Activated CD4-positive, alpha-beta T cell treated with anti-CD3 and anti-CD28 coated beads, Interleukin-2, Interleukin-6, amounts not matched to agents 100 ng/mL and 50 ng/mL, durations not matched to agents 16 hours and 8 hours (primary cell): ENCODE results near the gene RTN4RL1.
"Not testable (repeated sequence)": the region's sequence is repeated elsewhere in the genome, so short reads cannot be mapped to it uniquely, and the experiment has no call there.

Experiments used
- DNase-seq: peaks from one replicate; pipeline ENCODE4 v3.0.0-alpha.2; 2020

The RTN4RL1 gene

DNA sequence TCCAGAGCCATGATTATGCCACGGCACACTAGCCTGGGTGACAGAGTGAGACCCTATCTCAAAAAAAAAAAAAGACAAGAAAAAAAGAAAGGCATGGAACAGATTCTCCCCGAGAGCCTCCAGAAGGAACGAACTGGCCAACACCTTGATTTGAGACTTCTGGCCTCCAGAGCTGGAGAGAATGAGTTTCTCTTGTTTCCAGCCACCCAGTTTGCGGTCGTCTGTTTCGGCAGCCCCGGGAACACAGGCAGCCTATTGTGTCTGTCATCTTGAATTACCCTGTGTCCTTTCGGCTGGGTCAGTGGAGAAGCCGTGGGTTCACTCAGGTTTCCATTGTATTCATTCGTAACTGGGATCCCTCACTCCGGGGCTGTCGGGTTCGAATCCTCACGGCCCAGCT is 111.4 kb downstream of the RTN4RL1 start:
- DNase-seq = no peak

DNA sequence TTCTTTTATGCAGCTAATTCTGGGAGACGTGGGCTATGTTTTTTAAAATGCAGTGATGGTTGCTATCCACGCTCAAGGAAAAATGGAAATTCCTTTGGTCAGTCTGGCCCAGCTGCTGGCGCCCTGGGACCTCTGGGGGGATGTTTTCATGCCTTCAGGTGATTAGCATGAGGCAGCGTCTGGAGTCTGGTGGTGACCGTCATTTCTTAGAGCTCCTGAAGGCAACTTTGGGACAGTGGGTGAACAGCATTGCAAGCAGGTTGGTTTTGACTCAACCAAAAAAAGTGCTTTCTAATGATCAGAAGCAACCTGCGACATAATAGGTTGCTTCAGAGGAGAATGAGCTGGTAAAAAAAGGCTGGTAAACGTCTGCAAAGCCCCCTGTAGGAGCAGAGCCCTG is 113.0 kb downstream of the RTN4RL1 start:
- no peak for DNase-seq

DNA sequence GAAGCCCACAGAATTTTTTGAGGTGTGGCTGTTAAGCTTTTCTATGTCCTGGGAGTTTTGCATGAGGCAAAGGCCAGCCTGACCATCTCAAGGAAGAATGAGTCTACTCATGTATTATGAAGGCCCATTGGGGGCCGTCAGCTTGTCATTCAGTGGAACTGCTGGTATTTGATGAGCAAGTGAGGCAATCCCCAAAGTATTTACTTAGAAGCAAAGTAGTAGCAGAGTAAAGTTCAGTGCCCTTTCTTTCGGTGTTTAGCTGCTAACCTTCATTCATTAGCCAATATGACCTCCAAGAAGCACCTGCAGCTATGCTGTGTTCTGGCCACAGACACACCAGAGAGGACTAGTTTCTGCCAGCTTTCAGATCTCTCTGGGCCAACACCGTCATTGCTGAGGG is 115.1 kb downstream of the RTN4RL1 start:
- no peak for DNase-seq

DNA sequence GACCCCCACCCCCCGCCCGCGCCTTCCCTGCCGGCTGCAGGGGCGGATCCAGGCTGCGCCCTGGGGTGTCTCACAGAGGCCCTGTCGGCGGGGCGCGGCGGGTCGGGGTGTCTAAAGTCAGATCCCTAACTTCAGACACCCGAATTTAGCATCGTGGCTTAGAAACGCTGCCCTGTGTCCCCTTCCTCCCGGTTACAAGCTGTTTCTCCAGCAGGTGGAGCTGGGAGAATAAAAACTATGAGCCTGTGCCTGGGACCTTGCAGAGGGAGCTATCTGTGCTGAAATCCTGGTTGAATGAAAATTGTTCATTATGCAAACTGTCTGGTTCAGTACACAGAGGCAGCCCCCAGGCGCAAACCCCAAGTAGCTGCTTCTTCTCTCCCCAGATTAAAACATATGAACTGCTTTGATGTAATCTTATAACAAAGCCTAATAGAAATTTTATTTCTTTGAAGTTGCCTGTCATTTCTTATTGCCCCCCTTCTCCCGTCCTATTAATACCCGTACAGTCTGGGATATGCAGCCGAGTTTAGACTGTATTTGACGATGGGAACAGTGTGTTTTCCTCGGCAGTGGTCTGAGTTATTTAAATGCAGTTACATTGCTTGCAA is 116.3 kb downstream of the RTN4RL1 start:
- DNase-seq = peak; percentile 53

DNA sequence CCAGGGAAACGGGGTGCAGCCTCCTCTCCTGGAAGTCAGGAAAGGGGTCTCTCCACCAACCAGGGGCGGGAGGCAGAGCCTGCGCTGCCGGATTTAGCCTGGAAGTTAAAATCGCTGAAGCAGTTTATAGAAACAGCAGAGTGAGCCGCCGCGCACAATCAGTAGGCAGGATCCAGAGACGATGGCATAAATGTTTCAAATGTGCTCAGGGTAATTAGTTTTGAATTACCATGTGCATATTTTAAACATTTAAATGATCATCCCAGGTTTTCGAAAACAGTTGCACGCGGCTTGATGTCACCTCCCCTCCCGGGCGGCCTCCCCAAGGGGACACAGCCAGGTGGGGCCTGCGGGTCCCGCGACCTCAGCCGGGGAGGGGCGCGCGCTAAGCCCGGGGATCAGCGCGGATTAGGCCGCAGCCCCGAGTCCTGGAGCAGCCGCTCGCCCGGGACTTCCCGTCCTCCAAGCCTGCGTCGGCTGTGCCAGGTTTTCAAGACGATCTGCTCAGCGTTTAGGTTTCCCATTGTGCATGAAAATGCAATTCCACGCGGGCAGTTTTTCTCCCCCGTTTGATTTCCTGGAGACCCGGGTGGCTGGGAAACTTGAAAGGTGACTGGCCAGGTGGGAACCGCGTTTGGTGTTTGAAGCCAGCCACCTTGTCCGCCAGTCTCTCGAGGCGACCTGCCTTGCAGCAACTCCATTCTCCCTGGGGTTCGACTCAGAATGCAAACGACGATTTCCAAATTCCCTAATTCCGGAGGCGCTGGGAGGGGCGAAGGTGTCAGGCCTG is 117.0 kb downstream of the RTN4RL1 start:
- no peak for DNase-seq

DNA sequence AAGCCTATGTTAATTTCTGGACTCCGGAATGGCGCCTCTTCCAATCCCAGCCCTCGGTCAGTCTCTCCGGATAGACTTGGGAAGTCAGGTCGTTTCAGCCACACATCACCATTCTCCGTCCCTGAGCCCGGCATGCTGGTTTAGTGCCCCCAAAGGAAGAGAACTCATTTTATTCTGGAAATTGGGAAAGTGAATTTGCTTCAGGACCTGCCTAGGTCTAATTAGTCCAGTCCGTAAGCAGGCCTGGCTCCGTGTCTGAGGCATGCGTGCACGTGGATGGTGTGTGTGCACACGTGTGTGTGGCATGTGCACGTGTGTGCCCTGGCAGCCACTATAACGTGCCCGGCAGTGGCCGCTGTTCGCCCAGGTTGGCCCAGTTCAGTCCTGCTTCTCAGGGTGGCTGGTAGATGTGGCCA is 117.9 kb downstream of the RTN4RL1 start:
- no peak for DNase-seq

DNA sequence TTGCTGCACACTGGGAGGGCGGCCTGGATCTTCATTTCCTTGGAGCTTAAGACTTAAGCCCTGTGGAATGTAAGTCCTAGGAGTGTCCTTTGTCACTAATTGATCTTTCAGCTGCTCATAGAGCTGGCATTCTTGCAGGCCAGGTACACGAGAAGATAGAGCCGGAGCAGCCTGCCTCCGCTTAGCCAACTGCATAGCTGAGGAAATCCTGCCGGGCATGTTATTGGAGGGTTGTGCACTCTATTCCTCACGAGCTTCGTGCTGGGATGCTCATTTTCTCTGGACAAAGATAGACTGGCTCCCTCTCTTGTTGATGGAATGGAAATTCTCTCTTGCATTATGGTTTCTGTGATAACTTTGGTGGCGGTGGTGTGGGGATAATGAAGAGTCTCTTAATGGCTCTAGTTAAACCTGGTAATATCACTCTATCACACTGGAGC is 118.5 kb downstream of the RTN4RL1 start:
- no peak for DNase-seq

DNA sequence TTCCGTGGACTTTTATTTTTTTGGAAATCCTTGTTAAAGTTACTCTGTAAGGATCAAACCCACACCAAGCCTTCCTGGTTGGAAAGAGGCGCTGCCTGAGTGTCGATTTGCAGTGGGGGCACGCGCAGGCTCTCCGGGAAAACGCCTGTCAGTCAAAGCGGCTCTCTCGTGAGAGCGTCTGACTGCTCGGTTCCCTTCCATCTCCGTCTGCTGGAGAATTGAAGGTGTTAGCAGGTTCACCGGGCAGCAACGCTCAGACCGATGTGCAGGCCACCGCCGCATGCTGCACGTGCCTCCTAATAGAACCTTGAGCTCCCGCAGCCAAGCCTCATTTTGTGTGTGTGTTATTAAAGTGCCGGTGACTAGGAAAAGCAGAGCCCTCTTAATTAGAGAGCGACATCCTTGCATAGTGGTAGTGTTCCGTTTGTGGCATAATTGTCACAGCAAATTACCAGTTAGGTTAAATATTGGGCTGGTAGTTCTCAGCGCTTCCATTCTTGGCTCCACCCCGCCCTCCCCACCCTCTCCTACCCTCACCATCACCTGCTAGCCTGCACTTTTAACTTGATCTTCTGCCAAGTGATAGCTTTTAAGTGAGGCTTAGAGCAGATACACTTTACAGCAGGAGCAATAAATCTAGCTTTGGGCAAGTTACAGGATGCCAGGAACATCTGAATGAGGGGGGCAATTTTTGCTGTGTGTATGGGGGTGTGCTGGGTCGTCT is 119.8 kb downstream of the RTN4RL1 start:
- no peak for DNase-seq

DNA sequence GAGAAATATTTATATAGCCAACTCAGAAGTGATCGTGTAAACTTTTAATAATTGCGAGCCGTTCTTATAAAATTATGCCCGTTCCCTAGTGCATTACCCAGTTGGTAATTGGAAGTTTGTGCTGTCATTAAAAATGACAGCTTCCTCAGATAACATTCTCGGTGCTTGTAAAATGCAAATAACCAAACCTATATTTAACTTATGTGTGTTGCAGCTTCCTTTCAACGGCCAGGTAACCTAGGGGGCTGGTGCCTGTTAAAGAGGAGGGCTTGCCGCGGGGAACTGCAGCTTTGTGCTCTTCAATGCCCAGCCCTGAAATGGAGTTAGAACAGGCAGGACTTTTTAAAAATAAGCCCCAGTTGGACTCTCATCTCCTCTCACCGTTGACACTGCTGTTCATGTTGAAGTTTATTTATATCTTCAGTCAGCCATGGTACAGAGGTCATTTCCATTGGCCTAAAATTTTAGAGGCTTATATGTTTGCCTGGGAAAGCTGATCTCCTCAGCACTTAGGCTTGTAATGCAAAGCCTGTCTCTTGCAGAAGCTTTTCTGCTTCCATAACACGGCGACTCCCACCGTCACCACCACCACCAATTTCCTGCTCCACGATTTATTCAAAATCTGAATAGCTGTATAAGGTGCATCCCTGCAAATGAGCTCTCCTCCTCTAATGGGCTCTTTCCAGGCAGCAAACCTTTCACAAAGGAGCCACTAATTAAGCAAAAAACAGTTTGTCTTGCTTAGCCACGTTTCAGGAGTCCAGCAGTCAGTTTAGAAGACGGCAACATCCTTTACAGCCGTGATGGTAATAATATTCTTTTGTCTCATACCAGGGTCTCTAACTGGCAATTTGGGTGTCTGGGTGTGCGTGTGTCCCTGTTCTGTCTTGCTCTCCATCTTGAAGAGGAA is 120.6 kb downstream of the RTN4RL1 start:
- DNase-seq = no peak

DNA sequence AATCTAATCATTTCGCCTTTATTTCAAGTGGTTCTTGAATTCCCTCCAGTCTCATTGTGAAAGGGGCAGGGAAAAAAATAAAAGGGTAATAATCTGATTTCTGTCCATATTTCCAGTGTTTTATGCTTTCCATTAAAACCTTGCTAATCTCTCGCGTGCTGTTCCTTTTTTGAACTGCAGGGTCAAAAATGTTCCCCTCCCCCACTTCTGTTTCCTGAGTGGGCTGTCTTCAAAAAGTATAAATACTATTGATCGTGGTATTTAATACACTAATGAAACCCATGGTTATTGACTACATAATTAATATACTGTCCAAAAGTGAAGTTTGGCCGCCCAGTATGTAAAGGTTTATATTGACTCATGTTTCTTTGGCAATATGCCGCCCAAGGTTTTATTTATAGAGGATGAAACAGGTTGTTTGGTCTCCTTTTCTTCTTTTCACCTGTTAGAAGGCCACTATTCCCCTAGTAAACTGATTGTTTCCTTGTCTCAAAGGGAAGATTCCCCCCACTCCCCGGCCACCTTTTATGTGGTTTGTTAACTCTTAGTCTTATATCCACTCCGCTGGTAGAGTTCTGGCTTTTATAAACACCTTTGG is 125.6 kb downstream of the RTN4RL1 start:
- no peak for DNase-seq

DNA sequence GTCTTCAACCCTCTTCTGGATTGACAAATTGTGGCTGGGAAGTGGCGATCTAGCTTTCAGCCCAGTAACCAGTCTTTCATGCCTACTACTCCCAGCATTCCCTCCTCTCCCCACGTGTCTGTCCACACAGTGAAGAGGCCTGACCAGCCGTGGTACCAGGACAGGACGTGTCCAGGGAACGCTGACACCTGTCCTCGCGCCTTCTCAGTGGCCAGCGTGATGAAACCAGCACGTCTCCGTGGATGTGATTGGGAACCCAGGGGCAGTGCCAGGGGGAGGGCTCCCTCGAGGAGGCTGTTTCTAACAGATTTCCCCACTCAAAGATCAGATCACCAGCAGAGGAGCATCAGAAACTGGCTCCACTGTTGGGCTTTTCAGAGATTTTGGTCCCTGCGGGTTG is 126.3 kb downstream of the RTN4RL1 start:
- DNase-seq = no peak

DNA sequence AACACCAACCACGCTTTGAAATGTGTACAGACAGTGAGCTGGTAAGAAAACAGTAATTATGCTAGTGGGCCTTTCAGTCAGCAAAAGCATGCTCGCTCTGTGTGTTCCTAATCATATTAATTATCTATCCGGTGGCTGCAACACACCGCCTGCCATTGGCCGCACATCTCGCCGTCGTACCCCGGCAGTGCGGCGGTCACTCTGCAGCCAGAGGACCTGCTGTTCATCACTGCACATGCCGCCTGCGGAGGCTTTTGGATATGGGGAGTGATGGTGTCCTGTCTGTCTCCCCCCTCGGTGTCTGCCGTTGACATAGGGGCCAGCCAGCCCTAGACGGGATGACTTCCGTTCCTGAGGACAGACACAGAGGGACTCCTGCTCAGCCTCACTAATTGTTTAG is 126.8 kb downstream of the RTN4RL1 start:
- DNase-seq = no peak

DNA sequence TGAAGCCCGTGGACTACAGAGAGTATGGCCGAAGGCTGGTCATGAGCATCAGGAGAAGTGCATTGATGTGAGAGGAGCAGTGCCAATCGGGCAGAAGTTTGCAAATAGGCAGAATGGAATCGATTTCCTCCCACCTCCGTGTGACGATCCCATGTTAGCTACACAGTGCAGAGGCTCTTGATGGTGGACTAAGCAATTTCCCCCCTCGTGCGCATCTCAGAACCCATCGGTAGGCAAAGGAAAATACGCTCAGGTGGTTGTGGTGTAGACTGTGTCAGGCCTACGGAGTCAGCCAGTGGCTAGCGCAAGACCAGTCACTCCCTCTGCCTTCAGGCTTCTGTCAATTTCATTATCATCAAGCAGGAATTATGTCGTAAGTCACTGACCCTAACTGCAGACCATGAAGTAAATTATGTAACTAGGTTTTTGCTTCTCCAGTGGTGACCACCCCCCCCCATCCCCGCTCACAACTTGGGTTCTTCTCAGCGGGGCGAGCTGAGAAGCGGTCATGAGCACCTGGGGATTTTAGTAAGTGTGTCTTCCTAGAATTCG is 128.0 kb downstream of the RTN4RL1 start:
- DNase-seq = no peak

DNA sequence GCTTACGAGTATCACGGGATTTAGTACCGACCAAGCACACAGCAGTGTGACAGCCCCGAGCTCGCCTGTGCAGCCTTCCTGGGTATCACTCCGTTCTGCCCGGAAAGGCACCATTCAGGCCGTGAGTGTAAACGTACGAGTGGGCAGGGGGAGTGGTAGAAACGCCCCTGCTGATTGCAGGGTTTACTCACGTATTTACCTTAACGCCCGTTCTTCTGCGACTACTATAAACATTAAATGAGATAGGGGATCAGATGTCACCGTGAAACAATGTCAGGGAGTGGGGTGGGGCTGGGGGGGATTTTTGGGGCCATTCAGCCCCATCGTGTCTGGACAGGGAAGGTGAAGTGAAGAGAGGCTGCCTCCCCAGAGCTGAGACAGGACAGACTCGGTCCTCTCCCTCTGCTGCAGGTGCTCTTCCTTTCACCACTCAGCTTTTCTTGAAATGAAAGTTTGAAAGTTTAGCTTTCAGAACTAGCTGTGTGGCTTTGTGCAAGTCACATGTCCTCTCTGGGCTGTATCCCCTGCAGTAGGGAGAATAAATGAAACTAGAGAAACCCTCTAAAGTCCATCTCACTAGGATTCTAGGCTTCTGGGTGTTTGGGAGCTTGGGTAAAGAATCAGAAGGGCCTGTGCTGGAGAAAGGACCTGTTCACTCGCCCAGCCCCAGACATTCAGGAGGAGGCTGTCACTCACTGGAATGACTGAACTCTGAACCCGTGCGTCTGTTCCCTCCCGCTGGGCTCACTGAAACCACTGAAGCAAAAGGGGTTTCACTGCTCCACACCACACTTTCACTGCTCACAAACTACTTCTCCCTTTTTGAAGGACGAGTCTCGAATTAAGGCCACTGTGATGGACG is 128.7 kb downstream of the RTN4RL1 start:
- no peak for DNase-seq

DNA sequence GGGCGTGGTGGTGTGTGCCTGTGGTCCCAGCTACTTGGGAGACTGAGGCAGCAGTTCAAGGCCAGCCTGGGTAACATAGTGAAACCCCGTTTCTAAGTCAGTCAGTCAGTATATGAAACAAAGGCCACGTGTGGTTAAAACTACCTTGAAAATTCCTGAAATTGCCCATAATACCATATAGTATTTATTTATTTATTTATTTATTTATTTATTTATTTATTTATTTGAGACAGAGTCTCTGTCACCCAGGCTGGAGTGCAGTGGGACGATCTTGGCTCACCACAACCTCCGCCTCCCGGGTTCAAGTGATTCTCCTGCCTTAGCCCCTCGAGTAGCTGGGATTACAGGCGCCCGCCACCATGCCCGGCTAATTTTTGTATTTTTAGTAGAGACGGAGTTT is 129.7 kb downstream of the RTN4RL1 start:
- not testable (repeated sequence) for DNase-seq

DNA sequence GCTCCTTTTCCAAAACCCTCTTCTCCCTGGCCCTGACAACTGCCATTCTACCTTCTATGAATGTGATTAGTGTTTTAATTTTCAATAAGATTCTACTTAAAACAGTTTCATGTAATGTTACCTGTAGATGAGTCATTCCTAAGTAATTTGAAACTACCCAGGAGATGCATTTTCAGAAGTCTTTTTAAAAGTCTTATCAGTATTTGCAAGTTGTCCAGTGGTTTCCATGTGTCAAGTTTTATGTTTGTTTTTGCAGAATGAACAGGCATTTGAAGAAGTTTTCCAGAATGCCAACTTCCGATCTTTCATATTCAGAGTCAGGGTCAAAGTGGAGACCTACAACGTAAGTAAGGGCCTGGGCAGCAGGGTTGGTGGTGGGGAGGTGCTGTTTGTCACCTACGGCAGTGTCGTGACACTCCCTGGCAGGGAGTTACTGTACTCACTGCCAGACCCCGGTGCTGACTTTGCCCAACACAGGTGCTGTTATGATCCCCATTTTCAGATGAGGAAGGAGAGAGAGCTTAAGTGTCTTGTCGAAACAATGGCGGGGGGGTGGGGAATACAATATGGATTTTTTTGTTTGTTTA is 130.3 kb downstream of the RTN4RL1 start:
- no peak for DNase-seq

DNA sequence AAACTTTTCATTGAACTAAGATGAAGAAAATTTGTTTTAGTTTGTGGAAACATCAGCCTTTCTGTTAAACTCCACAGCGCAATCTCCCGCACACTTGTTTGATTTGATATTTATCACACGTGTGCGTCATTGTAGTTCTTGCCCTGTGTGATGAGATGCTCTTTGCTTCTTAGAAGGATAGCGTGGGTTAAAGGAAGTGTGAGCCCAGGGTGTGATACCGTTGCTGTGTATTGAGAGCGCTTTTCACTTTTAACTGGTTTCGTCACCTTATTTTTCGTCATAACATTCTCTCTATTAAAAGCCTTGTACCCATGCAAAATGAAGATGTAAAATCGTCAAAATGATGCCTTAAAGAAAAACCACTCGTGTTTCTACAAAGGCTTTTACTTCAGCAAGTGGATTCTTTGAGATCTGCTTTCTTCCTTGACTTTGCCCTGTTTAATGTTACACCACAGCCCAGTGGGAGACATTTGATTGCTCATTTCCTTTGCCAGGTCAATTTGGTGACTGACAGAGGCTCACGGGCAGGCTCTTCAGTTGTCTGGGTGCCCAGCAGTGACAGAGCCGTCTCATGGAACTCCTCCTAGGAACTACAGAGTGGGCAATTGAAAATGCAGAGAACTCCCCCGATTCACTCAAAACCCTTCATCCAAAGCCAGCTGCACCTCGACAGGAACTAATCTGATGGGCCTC is 134.2 kb downstream of the RTN4RL1 start:
- DNase-seq = peak; percentile 26

DNA sequence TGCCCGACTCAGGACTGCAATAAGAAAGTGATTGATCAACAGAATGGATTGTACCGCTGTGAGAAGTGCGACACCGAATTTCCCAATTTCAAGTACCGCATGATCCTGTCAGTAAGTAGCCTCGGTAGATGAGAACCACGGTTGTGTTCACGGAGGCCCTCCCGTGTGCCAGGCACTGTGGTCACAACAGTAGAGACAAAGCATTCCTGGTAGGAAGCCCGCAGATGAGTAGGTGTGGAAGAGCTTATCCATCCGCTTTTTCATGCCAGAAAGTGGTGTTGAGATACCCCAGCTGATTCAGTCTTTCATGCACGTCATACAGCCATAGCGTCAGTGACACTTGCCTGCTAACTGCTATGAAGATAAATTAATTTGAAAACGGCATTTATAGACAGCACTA is 136.4 kb downstream of the RTN4RL1 start:
- no peak for DNase-seq
